Measurements from ENCODE around the gene CPAMD8. TPM values are rescaled to one million over a fixed set of nuclear protein-coding genes. Genes with fewer than 3 reads are reported as not detected.

CPAMD8 gene
- total and polyA plus RNA-seq, 2 of the 8 experiments (the other 6 are each of a cell fraction or from before 2014, with no cell fraction given) = 6.1 to 9.2 TPM

DNA sequence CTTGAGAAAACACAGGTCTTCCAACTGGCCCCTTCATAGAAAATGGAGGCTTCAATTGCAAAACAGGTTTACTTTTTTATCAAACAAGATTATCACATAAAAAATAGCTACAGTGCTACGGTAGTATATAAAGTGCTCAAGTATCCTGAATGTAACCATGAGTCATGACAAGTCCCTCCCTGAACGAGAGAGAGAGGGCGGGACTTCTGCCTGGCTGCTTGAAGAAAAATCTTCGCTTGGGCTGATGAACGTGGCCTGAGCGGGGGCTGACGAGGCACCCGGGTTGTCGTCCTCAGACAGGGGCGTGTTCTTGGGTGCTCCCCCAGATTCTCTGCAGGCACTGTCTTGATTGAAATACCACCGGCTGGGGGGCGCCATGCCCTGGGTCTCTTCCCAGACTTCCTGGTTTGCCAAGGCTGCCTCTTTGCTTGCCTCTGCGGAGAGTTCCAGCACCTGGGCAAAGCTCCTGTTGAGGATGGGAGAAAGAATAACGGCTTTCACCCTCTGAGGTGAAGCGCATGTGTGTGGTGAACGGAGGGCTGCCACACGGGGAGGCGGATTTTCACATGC lies 23.2 kb upstream of the CPAMD8 start:
- DNase-seq (ENCODE audit: low read depth in 1 of 2, low spot score in 2 of 2) = no peak
- no peak for FAIRE-seq
- Histone ChIP-seq H2BK5ac (ENCODE audit: low read depth, low read length) (no peak overlapping the region), H3K9ac (replicated peaks in 1 of 4; ENCODE audit: extremely low read depth in 1 of 4, low read depth in 3 of 4, low read length in 3 of 4) (no peak overlapping the region), H2AFZ (ENCODE audit: low read length) (no peak overlapping the region), H3K27ac (ENCODE audit: low read depth, low read length) (no peak overlapping the region), H4K91ac (replicated peaks; ENCODE audit: insufficient read length, low read length) (no peak overlapping the region), H3K18ac (ENCODE audit: extremely low read depth, low read length) (no peak overlapping the region), H3K79me2 (ENCODE audit: control insufficient read depth in 1 of 2, insufficient read depth in 2 of 2, low read length in 2 of 2) (no peaks in the 10 kb centered on the region), H2AK5ac (ENCODE audit: low read depth, low read length) (no peak overlapping the region), H3K56ac (replicated peaks; ENCODE audit: insufficient read length, low read depth, low read length) (no peak overlapping the region), H3K14ac (ENCODE audit: insufficient read length) (no peak overlapping the region), H3K23ac (ENCODE audit: insufficient read length) (no peak overlapping the region), H4K8ac (ENCODE audit: extremely low read depth, insufficient read depth, low read length) (no peak overlapping the region), H3K9me3 (ENCODE audit: insufficient read depth in 2 of 2, low read depth in 1 of 2, low read length in 1 of 2) (no peaks in the 10 kb centered on the region), H3K36me3 (ENCODE audit: control insufficient read depth in 2 of 4, insufficient read depth in 4 of 4, low read length in 3 of 4) (peaks cover 7 to 34% (median 25%) of the 10 kb centered on the region in 4 experiments; a peak in 7 of 8 replicates), H3K4me2 (ENCODE audit: insufficient read depth in 1 of 2, low read depth in 2 of 2, low read length in 2 of 2) (no peak overlapping the region), H2BK120ac (replicated peaks; ENCODE audit: low read depth, low read length) (no peak overlapping the region), H3K27me3 (replicated peaks in 1 of 4; ENCODE audit: control insufficient read depth in 3 of 4, extremely low read depth in 1 of 4, insufficient read depth in 3 of 4, low read length in 3 of 4) (no peaks in the 10 kb centered on the region), H2BK12ac (ENCODE audit: low read depth, low read length) (no peak overlapping the region), H3K4ac (replicated peaks; ENCODE audit: insufficient read length, low read depth, low read length) (no peak overlapping the region), H3K4me3 (ENCODE audit: extremely low read depth in 1 of 4, insufficient read depth in 2 of 4, low read depth in 3 of 4, low read length in 4 of 4) (no peak overlapping the region), H2BK20ac (ENCODE audit: low read length) (no peak overlapping the region), H4K20me1 (replicated peaks in 1 of 2; ENCODE audit: control insufficient read depth in 1 of 2, insufficient read depth in 2 of 2, low read length in 2 of 2) (peaks cover 2 to 5% of the 10 kb centered on the region in 2 experiments), H2BK15ac (ENCODE audit: low read length) (no peak overlapping the region), H3K4me1 (replicated peaks in 1 of 4; ENCODE audit: control insufficient read depth in 3 of 4, insufficient read depth in 4 of 4, low read length in 3 of 4) (no peaks in the 10 kb centered on the region), H4K5ac (ENCODE audit: insufficient read length, low read depth, low read length) (no peak overlapping the region), H3K79me1 (ENCODE audit: low read depth, low read length) (no peaks in the 10 kb centered on the region; the same call in 1 of the 2 replicates), H3K23me2 (ENCODE audit: low read depth, low read length) (no peaks in the 10 kb centered on the region)
- TF ChIP-seq POLR2A (IDR thresholded peaks at IDR 0.05; ENCODE audit: control extremely low read depth in 1 of 2, low read depth in 2 of 2, low read length in 2 of 2) (no peak), TAF1 (IDR thresholded peaks at IDR 0.05; ENCODE audit: low read depth, low read length) (no peak), KDM1A (IDR thresholded peaks at IDR 0.05; ENCODE audit: borderline replicate concordance, low read length) (no peak), FOSL1 (IDR thresholded peaks at IDR 0.05; ENCODE audit: insufficient read depth, low read depth, low read length) (no peak), ZNF274 (IDR thresholded peaks at IDR 0.05; ENCODE audit: borderline replicate concordance, extremely low read depth, low read length) (no peak), POLR2AphosphoS5 (IDR thresholded peaks at IDR 0.05; ENCODE audit: low read depth, low read length) (no peak), EP300 (IDR thresholded peaks at IDR 0.05; ENCODE audit: borderline replicate concordance in 1 of 2, low read depth in 2 of 2, low read length in 2 of 2) (no peak), POU5F1 (IDR thresholded peaks at IDR 0.05; ENCODE audit: low read depth, low read length) (no peak), RXRA (IDR thresholded peaks at IDR 0.05; ENCODE audit: insufficient read depth, low read depth, low read length) (no peak), HDAC6 (IDR thresholded peaks at IDR 0.05; ENCODE audit: low read depth, low read length) (no peak), TBP (IDR thresholded peaks at IDR 0.05; ENCODE audit: low read depth, low read length) (no peak)
- WGBS, 2 experiments (ENCODE audit: extremely low coverage in 1 of 2, insufficient coverage in 1 of 2, insufficient read length in 1 of 2, insufficient replicate concordance in 2 of 2, low coverage in 1 of 2, low lambda C conversion rate in 2 of 2, missing lambda C conversion rate in 1 of 2) = 94% methylated on average over 18 of the region's 18 CpGs; no CpG with 5 or more reads in 1 of the 2 experiments
- ChIA-PET POLR2A (ENCODE audit: partially characterized antibody) (no interaction called here), CTCF (ENCODE audit: partially characterized antibody) (interaction anchor here (1.5 kb wide), 1 partner anchor 271 kb away, joined by 3 read pairs; no protein-coding TSS in a partner anchor)

Data from H1 (cell line).